SK-N-SH (cell line): Measurements from ENCODE around the gene BCR. TPM values are rescaled to one million over a fixed set of nuclear protein-coding genes. Genes with fewer than 3 reads are reported as not detected.

Experiments used
- CTCF ChIA-PET: fragments of 300-600, 350-600 bp; formaldehyde crosslinking; extraction: SDS; loops from one replicate; lab custom pipeline; 2021; lab: Yijun Ruan, JAX
- POLR2A ChIA-PET: fragments of 350-600 bp; sonication (Branson Sonifier 250); formaldehyde crosslinking; extraction: SDS; loops from one replicate; lab custom pipeline; 2020; ENCODE audit warnings: antibody characterized with exemption, inconsistent platforms; lab: Yijun Ruan, JAX
- DNase-seq: peaks from one replicate; pipeline ENCODE4 v3.0.0; 2012
- H2AFZ ChIP-seq: fragments of 200-600 bp; sonication (generic); 2 replicates; pipeline ENCODE4 v1.8.1; 2016; ENCODE audit warnings: antibody characterized with exemption, mild to moderate bottlenecking, low read depth
- H3F3A ChIP-seq: fragments of 200-600 bp; sonication (generic); replicated peaks from 2 replicates; pipeline ENCODE3; 2016; ENCODE audit warnings: antibody characterized with exemption, mild to moderate bottlenecking; ENCODE audit not compliant: insufficient read depth
- H3K27ac ChIP-seq, 2 experiments: fragments of 200-500 bp in 1 of 2; fragments of 200-600 bp in 1 of 2; sonication (Bioruptor generic) in 1 of 2; sonication (generic), shearing (Covaris generic) in 1 of 2; 2 replicates each; pipeline versions ENCODE4 v1.5.1 to v1.6.1; 2014 to 2016; ENCODE audit warnings: low read depth in 2 of 2, inconsistent platforms in 1 of 2, low read length in 1 of 2, mild to moderate bottlenecking in 1 of 2, mixed read lengths in 1 of 2
- H3K27me3 ChIP-seq: fragments of 200-600 bp; sonication (generic), shearing (Covaris generic); 2 replicates; pipeline ENCODE4 v1.6.1; 2016; ENCODE audit warnings: mixed run types; ENCODE audit not compliant: insufficient read depth
- H3K36me3 ChIP-seq, 2 experiments: fragments of 200-500 bp in 1 of 2; fragments of 200-600 bp in 1 of 2; sonication (Bioruptor generic) in 1 of 2; sonication (generic) in 1 of 2; replicated peaks in 1 of 2; 2 replicates each; pipeline versions ENCODE3 to v1.5.1; 2014 to 2016; ENCODE audit warnings: low read length in 1 of 2, mild to moderate bottlenecking in 1 of 2; ENCODE audit not compliant: insufficient read depth in 2 of 2, control insufficient read depth in 1 of 2
- H3K4me1 ChIP-seq, 2 experiments: fragments of 200-500 bp in 1 of 2; fragments of 200-600 bp in 1 of 2; sonication (Bioruptor generic) in 1 of 2; sonication (generic), shearing (Covaris generic) in 1 of 2; 2 replicates each; pipeline versions ENCODE4 v1.5.1 to v1.6.1; 2014 to 2016; ENCODE audit warnings: low read depth in 1 of 2, low read length in 1 of 2, mixed run types in 1 of 2; ENCODE audit not compliant: insufficient read depth in 2 of 2, control insufficient read depth in 1 of 2
- H3K4me2 ChIP-seq: fragments of 200-600 bp; sonication (generic), shearing (Covaris generic); 2 replicates; pipeline ENCODE4 v1.6.1; 2017; ENCODE audit warnings: mixed run types
- H3K4me3 ChIP-seq, 2 experiments: fragments of 200-500 bp in 1 of 2; fragments of 200-600 bp in 1 of 2; sonication (Bioruptor generic) in 1 of 2; sonication (generic), shearing (Covaris generic) in 1 of 2; 2 replicates each; pipeline versions ENCODE4 v1.5.1 to v1.8.1; 2014 to 2016; ENCODE audit warnings: low read depth in 2 of 2, inconsistent platforms in 1 of 2, low read length in 1 of 2, mild to moderate bottlenecking in 1 of 2, mixed read lengths in 1 of 2, moderate library complexity in 1 of 2
- H3K79me2 ChIP-seq: fragments of 200-600 bp; sonication (generic); 2 replicates; pipeline ENCODE4 v1.8.1; 2017; ENCODE audit warnings: mild to moderate bottlenecking; ENCODE audit not compliant: insufficient read depth
- H3K9ac ChIP-seq: fragments of 200-600 bp; sonication (generic); 2 replicates; pipeline ENCODE4 v1.6.1; 2017; ENCODE audit warnings: mixed run types
- H3K9me2 ChIP-seq: fragments of 200-600 bp; sonication (generic); 2 replicates; pipeline ENCODE4 v1.6.1; 2017; ENCODE audit warnings: mixed run types
- H3K9me3 ChIP-seq: fragments of 200-600 bp; sonication (generic); 2 replicates; pipeline ENCODE4 v1.6.1; 2017; ENCODE audit warnings: mixed run types, mild to moderate bottlenecking, moderate library complexity
- H4K20me1 ChIP-seq: fragments of 200-600 bp; sonication (generic); 2 replicates; pipeline ENCODE4 v1.6.1; 2017; ENCODE audit warnings: mild to moderate bottlenecking, mixed run types; ENCODE audit not compliant: insufficient read depth
- CTCF ChIP-seq: fragments of 200-600 bp; sonication (generic); IDR thresholded peaks from 2 replicates; pipeline ENCODE4 v1.6.1; 2017; ENCODE audit warnings: antibody characterized with exemption, mild to moderate bottlenecking, moderate library complexity
- ELF1 ChIP-seq: IDR thresholded peaks from 2 replicates; pipeline ENCODE4 v1.4.0; 2012
- FOXJ3 ChIP-seq: sonication (generic); formaldehyde crosslinking; IDR thresholded peaks from 2 replicates; pipeline ENCODE4 v1.5.1; 2020; ENCODE audit warnings: mild to moderate bottlenecking, missing genetic modification reagents
- FOXM1 ChIP-seq: IDR thresholded peaks from 2 replicates; pipeline ENCODE4 v1.4.0; 2012; ENCODE audit warnings: low read depth, mild to moderate bottlenecking
- GABPA ChIP-seq: IDR thresholded peaks from 2 replicates; pipeline ENCODE4 v1.4.0; 2012; ENCODE audit warnings: low read depth, mild to moderate bottlenecking
- MAX ChIP-seq: IDR thresholded peaks from 2 replicates; pipeline ENCODE4 v1.4.0; 2012; ENCODE audit warnings: low read depth
- NRF1 ChIP-seq: IDR thresholded peaks from 2 replicates; pipeline ENCODE4 v1.6.1; 2012; ENCODE audit warnings: low read depth, mild to moderate bottlenecking, low read length
- RXRA ChIP-seq: IDR thresholded peaks from 2 replicates; pipeline ENCODE4 v1.4.0; 2012; ENCODE audit warnings: low read depth, mild to moderate bottlenecking, borderline replicate concordance
- SMC3 ChIP-seq: IDR thresholded peaks from 2 replicates; pipeline ENCODE4 v1.6.1; 2012; ENCODE audit warnings: low read depth, low read length, improper control_type of control experiment
- TAF1 ChIP-seq: IDR thresholded peaks from 2 replicates; pipeline ENCODE4 v1.6.1; 2012; ENCODE audit warnings: low read depth, mild to moderate bottlenecking, low read length, moderate library complexity, borderline replicate concordance
- YY1 ChIP-seq: IDR thresholded peaks from 2 replicates; pipeline ENCODE4 v1.4.0; 2012; ENCODE audit warnings: low read depth, mild to moderate bottlenecking
- WGBS: methylation state at CpG from one replicate; pipeline ENCODE4 v1.1.6; 2017; ENCODE audit warnings: low lambda C conversion rate; 5-methylcytosine and 5-hydroxymethylcytosine counted together
- polyA plus RNA-seq, 3 experiments: library from polyadenylated mRNA; depleted of rRNA; stranded (reverse); fragments of >200 nt; gene quantifications; 2 replicates each; pipeline ENCODE4 v1.2.3, GENCODE V29; 2012
- TF ChIP-seq, protein P1 (sequence below): IDR thresholded peaks from 2 replicates; pipeline ENCODE4 v1.4.0; 2012; ENCODE audit warnings: low read depth, borderline replicate concordance
- TF ChIP-seq, protein P2 (sequence below): fragments of 150-350 bp; IDR thresholded peaks from 2 replicates; pipeline ENCODE4 v1.6.1; 2017; ENCODE audit warnings: antibody characterized with exemption, low read length, low read depth, borderline replicate concordance

BCR gene
- polyA plus RNA-seq, 1 of the 3 experiments (the other 2 are of a cell fraction), result 50.9 TPM

DNA sequence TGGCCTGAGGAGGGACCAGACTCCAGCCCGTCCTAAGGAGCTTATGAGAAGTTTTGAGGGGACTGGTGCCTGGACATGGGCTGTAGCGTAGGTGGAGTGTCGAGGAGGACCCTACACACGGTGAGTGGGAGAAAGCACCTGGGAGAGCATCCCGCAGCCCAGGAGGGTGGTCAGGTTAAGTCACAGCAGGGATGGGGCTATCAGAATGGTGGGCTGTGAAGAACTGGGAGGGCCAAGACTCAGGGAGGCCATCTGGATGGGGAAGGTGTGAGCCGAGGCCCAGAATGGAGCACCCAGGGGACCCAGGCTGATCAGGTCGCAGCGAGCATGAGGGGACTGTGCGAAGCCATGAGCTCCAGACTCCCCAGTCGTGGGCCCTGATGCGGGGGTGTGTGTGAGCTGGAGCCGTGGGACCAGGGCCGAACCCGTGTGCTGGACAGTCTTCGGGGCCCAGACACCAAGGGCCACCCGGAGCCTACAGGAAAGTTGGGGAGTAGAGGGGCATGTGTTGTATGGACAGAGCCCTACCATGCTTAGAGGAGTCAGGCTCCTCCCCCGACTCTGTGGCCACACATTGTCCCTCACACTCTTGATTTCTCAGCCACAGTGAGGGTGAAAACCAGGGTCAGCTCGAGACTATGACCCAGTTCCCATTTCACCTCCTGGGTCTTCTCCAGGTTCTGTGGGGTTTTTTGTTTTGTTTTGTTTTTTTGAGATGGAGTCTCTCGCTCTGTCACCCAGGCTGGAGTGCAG is 54.3 kb downstream of the BCR start (continued):
- TF ChIP-seq RXRA, result no peak
- TF ChIP-seq TAF1, result no peak
- TF ChIP-seq FOXM1, result no peak
- TF ChIP-seq ELF1, result no peak
- TF ChIP-seq, protein P1, sequence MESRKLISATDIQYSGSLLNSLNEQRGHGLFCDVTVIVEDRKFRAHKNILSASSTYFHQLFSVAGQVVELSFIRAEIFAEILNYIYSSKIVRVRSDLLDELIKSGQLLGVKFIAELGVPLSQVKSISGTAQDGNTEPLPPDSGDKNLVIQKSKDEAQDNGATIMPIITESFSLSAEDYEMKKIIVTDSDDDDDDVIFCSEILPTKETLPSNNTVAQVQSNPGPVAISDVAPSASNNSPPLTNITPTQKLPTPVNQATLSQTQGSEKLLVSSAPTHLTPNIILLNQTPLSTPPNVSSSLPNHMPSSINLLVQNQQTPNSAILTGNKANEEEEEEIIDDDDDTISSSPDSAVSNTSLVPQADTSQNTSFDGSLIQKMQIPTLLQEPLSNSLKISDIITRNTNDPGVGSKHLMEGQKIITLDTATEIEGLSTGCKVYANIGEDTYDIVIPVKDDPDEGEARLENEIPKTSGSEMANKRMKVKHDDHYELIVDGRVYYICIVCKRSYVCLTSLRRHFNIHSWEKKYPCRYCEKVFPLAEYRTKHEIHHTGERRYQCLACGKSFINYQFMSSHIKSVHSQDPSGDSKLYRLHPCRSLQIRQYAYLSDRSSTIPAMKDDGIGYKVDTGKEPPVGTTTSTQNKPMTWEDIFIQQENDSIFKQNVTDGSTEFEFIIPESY, result no peak

GRCh38 chr22:23235425-23235824 is 55.1 kb downstream of the BCR start:
- H3K36me3 ChIP-seq, result no peaks in the 10 kb centered on the region
- no peak overlapping the region for H3K4me2 ChIP-seq
- DNase-seq, result no peak
- H3K4me3 ChIP-seq, result no peak overlapping the region
- no peaks in the 10 kb centered on the region for H3F3A ChIP-seq
- H3K27me3 ChIP-seq, result no peaks in the 10 kb centered on the region
- no peak overlapping the region for H3K9ac ChIP-seq
- H3K9me2 ChIP-seq, result no peaks in the 10 kb centered on the region
- no peak overlapping the region for H2AFZ ChIP-seq
- H3K9me3 ChIP-seq, result no peaks in the 10 kb centered on the region
- peaks cover 5 to 66% of the 10 kb centered on the region in 2 experiments; a peak in 2 of 4 replicates for H3K4me1 ChIP-seq
- ChIA-PET POLR2A (no interaction called here), CTCF (interaction anchor here (1.4 to 2.7 kb wide), 3 partner anchors 10 to 276 kb away, joined by 3 to 7 read pairs (median 4); no protein-coding TSS in a partner anchor)
- no peak for TF ChIP-seq FOXJ3 (CRISPR knock-in tag)
- no peak for TF ChIP-seq GABPA
- no peak for TF ChIP-seq NRF1
- no peak for TF ChIP-seq SMC3
- TF ChIP-seq, protein P2, sequence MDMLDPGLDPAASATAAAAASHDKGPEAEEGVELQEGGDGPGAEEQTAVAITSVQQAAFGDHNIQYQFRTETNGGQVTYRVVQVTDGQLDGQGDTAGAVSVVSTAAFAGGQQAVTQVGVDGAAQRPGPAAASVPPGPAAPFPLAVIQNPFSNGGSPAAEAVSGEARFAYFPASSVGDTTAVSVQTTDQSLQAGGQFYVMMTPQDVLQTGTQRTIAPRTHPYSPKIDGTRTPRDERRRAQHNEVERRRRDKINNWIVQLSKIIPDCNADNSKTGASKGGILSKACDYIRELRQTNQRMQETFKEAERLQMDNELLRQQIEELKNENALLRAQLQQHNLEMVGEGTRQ, result no peak
- TF ChIP-seq, protein P1, result no peak
- TF ChIP-seq CTCF, result no peak
- no peak for TF ChIP-seq MAX
- no peak for TF ChIP-seq RXRA
- TF ChIP-seq YY1, result no peak
- peaks cover 73% of the 10 kb centered on the region for H3K79me2 ChIP-seq
- WGBS, result 100% methylated on average over 3 of the region's 3 CpGs
- no peak overlapping the region for H3K27ac ChIP-seq
- peaks cover 40% of the 10 kb centered on the region for H4K20me1 ChIP-seq
